NCI-H2227 (cell line): Measurements from ENCODE around the gene PMAIP1.

ENCODE experiments used
- DNase-seq: peaks from one replicate; lab custom pipeline; 2025; ENCODE audit not compliant: unreplicated experiment; lab: John Stamatoyannopoulos, UW

The PMAIP1 gene

DNA sequence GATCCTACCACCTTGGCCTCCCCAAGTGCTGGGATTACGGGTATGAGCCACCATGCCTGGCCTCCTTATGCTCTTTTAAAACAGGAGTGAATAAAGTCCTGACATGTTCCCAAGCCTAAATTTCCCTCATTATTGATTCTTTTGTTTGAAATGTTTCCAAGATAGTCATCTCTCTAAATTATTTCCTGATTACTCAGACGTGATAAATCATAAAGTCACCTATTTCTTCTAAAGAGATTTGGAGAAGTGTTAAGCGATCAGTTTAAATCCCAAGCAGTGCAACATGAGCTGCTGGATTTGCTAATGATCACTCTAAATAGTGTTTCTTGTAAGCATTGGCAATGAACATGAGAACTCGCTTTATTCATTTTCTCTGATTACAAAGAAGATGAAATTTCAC lies 51.8 kb downstream of the PMAIP1 start:
- DNase-seq = no peak

DNA sequence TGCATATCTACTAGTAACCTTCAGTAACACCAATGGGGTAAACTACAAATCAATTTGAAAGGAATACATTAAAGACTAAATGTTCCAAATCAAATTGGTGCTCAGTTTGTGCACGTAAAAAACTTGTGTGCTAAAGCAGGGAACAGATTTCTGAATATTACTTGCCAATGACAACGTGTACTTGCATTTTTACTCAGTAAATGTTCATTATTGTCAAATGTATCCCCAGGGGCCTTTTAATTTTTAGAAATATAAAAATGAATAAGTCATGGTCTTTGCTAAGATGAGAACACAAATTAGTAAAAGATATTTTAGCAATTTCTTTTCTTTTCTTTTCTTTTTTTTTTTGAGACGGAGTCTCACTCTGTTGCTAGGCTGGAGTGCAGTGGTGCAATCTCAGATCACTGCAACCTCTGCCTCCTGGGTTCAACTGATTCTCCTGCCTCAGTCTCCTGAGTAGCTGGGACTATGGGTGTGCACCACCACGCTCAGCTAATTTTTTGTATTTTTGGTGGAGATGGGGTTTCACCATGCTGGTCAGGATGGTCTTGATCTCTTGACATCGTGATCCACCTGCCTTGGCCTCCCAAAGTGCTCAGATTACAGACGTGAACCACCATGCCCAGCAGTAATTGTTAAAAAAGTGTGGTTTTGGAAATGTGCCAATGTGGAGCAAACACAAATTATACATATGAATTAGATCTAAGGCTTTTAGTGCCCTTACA lies 52.6 kb downstream of the PMAIP1 start:
- no peak for DNase-seq
